ENCODE data around the gene PIGU. TPM values are rescaled to one million over a fixed set of nuclear protein-coding genes. Genes with fewer than 3 reads are reported as not detected.
"Not testable (repeated sequence)": the region's sequence is repeated elsewhere in the genome, so short reads cannot be mapped to it uniquely, and the experiment has no call there.

The PIGU gene
- polyA plus RNA-seq, 1 donor = 20.3 TPM

- no peak for DNase-seq (ENCODE audit: low read depth)
These were observed 161.9 kb downstream of the PIGU start for GRCh38 chr20:34514897-34515483.

GRCh38 chr20:34514034-34514433, 162.9 kb downstream of the PIGU start:
- not testable (repeated sequence) for DNase-seq (ENCODE audit: low read depth)

DNA sequence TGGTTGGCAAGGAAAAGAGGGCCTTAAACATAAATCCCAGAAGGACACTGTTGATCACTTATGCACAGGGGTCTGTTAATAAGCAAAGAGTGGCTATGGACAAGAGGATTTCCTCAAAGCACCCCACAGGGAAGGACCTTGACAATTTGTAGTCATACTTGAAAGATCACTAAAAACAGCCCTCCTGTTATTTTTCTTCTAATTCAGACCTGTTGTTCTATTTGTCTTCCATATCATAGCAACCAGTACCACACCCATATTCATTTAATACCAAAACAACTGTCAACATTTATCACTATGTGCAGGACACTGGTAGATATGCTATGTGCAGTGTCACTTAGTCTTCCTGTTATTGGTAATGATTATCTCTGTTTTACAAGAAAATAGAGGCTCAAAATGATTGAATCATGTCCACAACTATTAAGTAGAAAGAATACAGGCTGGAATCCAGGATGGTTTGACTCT, 163.9 kb downstream of the PIGU start:
- no peak for DNase-seq (ENCODE audit: low read depth)

DNA sequence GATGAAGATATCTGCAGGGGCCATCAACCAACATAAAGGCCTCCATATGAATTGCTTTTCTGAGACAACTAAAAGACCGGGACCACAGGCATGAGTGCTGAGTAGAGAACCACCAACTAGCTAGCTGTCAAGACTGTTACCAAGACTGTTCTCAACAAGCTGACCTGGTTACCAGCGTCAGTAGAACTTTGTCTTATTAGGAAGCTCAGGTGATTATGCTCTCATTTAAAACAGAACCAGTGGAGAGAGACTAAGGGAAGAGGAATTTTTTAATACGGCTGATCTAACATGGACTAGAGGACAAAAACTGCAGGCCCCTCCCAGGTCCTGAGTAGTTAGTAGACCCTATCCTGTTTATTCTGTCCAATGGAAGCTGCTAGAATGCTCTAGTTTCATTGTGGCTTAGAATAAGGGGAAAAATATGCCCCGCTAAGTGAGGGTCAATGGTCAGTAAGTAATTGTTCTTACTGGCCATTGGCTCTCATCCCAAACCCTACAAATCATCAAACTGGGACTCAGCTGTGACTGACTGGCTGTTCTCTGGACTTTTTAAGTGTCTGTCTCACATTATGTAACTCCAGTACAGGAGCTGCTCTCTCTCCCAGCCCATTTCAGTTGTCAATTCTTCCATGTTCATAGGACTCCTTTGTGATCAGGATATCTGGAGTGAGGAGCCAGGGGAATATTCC, 164.5 kb downstream of the PIGU start:
- DNase-seq (ENCODE audit: low read depth) = no peak

DNA sequence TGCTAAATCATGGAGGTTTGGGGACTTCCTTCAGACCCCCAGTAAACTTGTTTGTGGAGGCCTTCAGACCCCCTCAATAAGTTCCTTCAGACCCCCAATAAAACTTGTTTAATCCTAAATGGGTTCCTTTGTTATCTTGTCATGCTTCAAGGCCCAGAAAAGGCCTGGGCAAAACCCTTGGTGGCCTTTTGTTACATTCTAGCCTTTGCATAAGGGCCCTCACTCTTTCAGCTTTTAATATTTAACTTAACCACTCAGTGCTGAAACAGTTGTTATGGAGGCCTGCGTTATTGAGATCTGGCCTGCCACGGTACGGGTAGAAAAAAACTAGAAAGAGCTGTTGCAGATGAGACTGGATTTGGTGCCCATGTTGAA, 165.0 kb downstream of the PIGU start:
- no peak for DNase-seq (ENCODE audit: low read depth)

GRCh38 chr20:34510575-34510974, 166.3 kb downstream of the PIGU start:
- DNase-seq (ENCODE audit: low read depth) = no peak

Other genes starting within 250 kb of the PIGU start
- 110 TPM for gene DYNLRB1, start 160.7 kb downstream of the PIGU start, polyA plus RNA-seq (ENCODE audit: insufficient read length)
- gene MAP1LC3A, start 118.4 kb downstream of the PIGU start, polyA plus RNA-seq (ENCODE audit: insufficient read length) = 17.8 TPM
- 10.5 TPM for gene TP53INP2, start 27.3 kb upstream of the PIGU start, polyA plus RNA-seq (ENCODE audit: insufficient read length)
- gene NCOA6, start 148.6 kb upstream of the PIGU start, polyA plus RNA-seq (ENCODE audit: insufficient read length) = 18.1 TPM
- 20.5 TPM for gene GGT7, start 195.8 kb upstream of the PIGU start, polyA plus RNA-seq (ENCODE audit: insufficient read length)
- gene ACSS2, start 199.5 kb upstream of the PIGU start, polyA plus RNA-seq (ENCODE audit: insufficient read length) = 61.0 TPM